ENCODE data around the gene SDS.

The SDS gene, protein sequence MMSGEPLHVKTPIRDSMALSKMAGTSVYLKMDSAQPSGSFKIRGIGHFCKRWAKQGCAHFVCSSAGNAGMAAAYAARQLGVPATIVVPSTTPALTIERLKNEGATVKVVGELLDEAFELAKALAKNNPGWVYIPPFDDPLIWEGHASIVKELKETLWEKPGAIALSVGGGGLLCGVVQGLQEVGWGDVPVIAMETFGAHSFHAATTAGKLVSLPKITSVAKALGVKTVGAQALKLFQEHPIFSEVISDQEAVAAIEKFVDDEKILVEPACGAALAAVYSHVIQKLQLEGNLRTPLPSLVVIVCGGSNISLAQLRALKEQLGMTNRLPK

DNA sequence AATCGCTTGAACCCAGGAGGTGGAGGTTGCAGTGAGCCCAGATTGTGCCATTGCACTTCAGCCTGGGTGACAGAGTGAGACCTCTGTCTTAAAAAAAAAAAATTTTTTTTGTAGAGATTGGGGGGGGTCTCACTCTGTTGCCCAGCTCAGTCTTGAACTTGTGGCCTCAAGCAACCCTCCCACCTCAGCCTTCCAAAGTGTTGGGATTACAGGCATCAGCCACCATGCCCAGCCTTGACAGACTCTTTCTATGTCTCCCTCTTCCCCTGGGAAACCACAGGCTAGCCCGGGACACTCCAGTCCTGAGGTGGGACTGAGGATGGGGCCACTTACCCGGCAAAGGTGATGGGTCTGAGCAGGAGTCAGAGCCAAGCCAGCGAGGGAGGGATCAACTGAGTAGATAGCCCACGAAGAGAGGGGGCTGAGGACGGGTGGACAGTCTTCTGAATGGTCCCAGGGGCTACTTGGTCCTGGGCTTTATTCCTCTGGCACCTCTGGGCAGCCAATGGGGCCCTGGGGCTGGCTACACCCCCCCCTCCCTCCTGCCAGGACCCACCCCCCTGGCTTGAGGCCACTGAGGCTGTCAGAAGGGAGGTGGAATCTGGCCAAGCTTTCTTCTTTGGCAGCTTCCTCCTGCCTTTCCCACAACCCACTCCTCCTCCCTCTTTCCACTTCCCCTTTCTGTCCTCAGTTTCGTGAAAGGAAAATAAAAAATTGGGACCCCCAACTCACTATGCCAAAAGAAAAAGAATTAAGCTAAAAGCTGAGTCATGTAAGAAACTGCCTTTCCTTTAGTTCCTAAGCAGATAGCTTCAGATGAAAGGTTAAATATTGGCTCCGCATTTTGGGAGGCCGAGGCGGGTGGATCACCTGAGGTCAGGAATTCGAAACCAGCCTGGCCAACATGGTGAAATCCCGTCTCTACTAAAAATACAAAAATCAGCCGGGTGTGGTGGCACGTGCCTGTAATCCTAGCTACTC, at the start of gene SDS:
Gene SDS, minus strand, starts transcription at position 453 of the 981 bp plus-strand sequence. CDS start 4,179 bp downstream, outside the sequence.
- DNase-seq, result no peak

DNA sequence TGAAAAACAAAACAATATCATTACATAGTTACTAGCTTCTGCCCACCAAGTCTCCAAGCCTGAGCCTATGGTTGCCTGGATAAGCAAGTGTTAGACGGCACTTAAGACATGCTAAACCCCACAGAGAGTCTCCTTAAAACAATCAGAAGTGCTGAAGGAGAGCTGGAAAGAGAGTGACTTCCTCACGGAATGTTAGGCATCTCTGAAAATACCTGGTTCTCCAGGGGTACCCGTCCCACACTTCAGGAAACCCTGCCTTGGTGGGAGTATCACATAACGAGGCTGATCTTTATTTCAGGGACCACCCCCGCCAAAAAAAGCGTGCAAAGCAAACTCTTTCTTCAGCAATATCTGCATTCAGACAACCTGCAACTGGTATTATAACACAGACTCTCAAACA, 49.6 kb upstream of the SDS start:
- no peak for DNase-seq

DNA sequence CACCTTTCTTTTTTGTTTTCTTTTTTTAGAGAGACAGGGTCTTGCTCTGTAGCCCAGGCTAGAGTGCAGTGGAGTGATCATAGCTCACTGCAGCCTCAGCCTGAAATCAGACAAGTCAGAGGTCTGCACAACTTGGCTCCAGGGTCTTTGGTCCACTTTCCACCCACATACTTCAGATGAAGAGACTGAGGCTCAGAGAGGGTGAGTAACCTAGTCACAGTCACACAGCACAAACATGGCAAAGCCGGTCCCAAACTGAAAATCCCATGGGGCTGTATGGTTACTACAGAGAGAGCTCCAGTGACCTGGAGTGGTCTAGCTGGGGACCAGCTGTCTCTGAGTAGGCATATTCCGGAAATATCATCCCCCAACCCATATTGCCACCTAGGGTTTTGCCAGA, 48.8 kb upstream of the SDS start:
- no peak for DNase-seq

DNA sequence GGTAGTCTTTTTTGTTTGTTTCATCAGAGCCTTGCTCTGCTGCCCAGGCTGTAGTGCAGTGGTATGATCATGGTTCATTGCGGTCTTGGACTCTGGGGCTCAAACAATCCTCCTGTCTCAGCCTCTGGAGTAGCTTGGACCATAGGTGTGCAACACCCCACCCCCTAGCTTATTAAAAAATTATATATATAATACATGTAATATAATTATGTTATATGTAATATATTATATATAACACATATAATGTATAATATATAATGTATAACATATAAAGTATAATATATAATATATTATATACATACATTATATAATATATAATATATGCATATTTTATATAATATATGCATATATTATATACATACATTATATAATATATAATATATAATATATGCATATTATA, 46.2 kb upstream of the SDS start:
- no peak for DNase-seq

DNA sequence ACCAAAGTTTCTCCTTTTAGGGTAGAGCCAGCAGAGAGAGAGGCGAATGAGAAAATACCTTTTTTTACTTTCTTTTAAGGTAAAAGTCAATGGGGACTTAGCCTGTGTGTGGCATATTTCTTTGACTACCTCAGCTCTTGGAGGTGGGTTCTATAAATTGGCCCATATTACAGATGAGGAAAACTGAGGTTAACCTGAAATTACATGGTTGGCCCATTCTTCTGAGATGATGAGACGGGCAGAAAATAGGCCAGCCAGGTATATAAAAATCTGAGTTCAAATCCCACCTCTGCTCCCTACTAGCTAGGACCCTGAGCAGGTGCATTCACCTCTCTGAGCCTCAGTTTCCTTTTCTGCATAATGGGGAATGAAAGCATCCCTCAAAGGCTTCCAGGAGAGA, 45.6 kb upstream of the SDS start:
- no peak for DNase-seq

DNA sequence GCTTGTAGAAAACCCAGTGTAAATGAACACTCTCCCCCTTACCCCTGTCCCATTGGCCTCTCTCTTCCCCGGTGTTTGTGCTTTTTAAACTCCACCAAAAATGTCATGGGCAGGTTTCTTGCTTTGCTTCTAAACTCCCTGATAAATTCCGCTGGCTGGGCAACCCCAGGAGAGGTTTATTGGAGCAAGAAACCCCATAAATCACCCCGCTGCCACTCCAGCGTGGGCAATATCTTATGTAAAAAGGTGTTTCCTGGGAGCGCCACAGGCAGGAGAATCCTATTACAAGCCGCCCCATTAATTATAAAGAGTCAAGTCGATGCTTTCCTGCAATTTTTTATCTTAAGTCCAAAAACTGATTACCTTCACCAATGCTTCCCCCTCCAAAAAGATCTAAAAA, 45.2 kb upstream of the SDS start:
- no peak for DNase-seq

DNA sequence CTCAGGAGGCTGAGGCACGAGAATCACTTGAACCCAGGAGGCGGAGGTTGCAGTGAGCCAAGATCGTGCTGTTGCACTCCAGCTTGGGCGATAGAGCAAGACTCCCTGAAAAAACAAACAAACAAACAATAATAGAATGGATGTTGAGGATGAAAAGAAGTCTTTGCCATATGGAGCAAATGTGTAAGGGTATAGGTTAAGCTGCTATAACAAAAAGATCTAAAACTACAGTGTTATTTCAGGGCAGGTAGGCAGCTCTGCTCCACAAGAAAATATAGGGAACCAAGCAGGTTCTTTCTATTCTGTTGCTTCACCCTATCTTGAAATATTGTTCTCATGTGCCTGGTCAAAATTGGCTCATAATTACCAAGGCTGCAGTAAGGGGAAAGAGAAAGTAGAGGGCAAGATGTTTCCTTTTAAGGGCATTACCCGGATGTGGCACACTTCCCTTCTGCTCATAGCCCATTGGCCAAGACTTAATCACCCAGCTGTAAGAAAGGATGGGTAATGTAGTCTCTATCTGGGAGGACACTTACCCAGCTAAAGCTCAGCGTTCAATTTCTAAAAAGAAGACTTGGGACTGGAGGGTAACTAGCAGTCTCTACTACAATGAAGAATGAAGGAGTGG, 42.0 kb upstream of the SDS start:
- no peak for DNase-seq

DNA sequence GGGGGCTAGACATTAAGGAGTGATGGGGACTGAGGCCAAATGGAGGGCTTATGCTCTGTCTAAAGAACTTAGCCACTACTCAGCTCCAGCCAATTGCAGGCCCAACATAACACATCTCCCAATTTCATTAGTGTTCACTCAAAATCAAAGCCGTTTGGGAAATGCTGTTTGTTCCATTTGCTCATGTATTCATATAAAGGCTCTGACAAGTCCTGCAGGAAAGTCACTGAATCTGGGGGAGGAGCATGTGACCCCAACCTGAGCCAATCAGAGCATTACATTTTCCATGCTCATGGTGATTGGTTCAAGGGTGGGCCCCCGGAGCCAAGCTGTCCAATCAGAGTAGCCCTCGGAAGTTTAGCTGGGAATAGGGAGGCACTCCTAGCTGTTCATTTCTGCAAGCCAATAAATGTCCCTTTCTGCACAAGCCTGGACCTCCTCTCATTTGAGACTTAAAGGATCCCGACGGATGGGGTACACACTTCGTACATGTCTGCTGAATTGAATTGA, 39.4 kb upstream of the SDS start:
- no peak for DNase-seq

DNA sequence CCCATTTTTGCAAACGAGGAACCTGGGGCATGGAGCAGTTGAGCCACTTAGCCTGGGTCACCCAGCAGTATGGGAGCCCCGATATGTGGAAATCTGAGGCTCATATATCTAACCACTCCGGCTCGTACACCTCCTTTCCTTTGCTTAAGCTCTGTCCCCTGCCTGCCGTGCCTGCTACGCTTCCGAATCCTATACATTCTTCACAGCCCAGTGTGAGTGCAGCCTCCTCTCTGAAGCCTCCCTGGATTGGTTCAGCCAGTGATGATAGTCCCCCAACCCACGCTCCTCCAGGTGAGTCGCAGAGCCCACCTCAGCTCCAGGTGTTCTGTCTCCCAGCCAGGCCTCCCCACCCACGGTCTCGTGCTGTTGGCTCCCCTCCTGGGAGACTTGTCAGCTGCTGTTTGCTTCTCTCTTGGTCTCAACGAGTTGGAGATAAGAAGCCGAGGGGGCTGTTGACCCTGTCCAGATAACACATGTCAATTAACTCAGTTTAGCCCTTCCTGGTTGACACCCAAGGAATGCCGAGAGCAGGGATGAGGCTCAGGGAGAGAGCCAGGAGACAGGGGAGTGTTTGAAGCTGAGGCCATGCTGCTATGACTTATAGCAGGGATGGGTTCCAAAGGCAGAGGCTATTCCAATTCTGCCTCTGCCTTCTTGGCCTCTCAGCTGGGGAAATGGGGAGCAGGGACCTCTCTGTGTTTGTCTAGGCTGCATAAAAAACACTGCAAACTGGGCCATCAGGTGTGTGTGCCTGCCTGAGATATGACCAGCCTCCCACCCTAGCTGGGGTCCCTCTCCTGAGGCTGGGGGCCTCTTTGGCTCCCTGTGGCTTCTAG, 37.5 kb upstream of the SDS start:
- no peak for DNase-seq

DNA sequence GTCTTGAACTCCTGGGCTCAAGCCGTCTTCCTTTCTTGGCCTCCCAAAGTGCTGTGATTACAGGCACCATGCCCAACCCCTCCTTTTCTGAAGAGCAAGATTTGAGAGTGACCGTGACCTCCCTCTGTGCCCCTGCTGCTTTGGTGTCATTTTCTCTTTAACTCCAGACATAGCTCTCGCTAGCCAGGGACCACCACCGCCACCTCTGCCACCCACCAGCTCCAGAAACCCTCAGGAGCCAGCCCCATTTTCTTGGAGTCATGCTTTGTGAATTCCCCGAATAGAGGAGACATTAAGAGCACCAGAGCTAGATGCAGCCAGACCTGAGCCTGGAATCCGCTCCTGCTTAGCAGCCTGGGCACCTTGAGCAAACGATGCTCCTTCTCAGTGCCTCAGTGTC, 36.6 kb upstream of the SDS start:
- DNase-seq, result no peak

DNA sequence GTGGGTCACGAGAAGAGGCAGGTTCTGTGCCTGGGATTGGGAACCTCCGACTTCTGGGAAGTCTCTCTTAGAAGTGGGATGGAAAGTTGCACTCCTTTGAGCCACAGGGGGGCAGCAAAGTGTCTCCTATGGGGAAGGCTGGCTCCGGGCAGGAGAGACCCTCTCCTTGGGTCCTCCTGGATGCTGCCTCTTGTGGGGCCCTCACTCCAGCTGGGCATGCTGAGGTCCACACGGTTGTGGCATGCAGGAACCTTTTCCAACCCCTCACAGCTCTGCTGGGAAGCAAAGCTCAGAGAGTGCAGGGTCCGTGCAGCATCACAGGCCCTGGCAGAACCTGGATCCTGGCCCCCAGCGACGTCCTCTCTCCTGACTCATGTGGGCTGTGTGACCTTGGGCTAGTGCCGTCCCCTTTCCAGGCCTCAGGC, 35.9 kb upstream of the SDS start:
- peak; percentile 3 for DNase-seq

DNA sequence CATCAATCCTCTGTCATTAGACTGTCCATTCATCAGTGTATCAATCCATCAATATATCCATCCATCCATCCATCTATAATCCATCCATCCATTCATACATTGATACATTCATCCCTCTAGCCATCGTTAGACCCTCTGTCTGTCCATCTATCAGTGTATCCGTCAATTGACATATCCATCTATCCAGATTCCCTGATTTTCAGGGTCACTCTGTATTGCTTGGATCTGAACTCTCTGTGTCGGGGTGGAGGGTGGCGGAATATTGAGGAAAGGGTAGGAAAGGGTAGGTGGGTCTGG, 35.6 kb upstream of the SDS start:
- DNase-seq, result no peak

DNA sequence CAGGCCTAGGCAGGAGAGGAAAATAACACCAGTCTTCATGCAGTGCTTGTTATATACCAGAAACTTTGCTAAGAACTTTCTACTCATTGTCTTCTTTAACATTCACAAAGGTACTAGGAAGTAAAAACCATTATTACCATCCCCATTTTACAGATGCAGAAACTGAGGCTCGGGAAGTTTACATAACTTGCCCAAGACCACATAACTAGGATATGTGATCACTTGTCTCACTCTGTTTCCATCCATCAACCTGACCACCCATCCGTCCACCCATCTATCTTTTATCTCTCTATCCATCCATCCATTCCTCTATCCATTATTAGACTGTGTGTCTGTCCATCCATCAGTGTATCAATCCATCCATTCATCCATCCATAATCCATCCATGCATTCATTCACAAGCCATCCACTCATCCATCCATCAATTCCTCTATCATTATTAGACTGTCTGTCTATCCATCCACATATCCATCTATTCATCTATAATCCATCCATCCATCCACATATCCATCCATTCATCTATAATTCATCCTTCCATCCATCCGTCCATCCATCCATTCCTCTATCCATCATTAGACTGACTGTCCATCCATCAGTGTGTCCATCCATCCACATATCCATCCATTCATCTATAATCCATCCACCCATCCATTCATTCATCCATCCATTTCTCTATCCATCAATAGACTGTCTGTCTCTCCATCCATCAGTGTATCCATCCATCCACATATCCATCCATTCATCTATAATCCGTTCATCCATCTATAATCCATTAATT, 35.0 kb upstream of the SDS start:
- DNase-seq, result no peak

DNA sequence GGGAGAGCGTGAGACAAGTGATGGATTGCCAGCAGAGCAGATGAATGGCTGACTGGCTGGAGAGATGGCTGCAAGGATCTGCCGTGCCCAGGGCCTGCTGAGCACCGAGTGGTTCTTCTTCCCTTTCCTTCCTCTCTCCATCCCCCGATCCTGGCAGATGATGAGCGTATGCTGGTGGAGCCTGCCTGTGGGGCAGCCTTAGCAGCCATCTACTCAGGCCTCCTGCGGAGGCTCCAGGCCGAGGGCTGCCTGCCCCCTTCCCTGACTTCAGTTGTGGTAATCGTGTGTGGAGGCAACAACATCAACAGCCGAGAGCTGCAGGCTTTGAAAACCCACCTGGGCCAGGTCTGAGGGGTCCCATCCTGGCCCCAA, 34.0 kb upstream of the SDS start:
- no peak for DNase-seq

DNA sequence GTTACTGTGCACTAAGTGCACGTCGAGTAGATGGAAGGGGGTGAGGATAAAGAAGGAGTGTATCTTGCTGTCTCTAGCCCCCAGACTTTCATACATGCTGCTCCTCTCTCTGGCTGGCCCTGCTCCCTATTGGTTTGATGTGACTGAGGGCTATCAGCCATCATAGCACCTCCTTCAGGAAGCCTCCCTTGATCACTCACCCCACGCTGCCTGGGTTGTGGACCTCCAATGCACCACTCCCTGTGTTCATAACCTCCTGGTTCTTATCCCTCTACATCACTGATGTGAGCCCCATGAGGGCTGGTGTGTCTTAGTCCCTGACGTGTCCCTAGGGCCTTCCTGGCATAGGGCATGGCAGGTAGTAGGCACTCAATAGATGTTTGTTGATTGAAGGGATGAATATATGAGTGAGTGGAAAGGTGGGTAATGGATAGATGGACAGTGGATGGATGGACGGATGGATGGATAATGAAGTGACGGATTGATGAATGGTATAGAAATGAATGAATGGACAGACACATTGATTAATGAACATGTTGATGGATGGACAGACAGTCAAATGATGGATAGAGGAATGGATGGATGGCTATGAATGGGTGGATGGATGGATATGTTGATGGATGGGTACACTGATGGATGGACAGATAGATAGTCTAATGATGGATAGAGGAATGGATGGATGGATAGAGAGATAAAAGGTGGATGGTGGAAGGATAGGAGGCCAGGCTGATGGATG, 33.5 kb upstream of the SDS start:
- DNase-seq, result no peak

DNA sequence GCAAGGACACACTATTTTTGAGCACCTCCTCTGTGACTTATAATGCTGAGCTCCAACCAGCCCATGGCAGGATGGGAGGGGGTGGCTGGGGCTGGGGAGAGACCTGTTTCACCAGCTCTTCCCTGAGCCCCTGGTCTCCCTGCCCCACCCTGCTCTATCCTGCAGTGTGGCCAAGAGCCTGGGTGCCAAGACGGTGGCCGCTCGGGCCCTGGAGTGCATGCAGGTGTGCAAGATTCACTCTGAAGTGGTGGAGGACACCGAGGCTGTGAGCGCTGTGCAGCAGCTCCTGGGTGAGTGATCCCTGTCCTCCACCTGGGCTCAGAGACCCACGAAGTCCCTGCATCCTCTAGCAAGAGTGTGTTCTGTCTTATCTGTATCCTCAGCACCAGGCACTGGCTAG, 32.9 kb upstream of the SDS start:
- no peak for DNase-seq

DNA sequence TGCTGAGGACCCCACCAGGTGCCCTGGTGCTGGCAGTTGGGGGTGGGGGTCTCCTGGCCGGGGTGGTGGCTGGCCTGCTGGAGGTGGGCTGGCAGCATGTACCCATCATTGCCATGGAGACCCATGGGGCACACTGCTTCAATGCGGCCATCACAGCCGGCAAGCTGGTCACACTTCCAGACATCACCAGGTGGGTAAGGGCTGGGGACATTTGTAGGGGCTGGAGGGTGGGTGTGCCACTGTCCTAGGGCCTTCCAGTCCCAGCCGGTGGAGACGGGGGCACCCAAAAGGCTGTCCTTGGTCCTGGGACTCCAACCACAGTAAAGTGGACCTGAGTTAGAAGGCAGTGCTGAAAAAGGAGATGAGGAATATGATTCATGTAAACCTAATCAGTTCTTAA, 31.7 kb upstream of the SDS start:
- no peak for DNase-seq

DNA sequence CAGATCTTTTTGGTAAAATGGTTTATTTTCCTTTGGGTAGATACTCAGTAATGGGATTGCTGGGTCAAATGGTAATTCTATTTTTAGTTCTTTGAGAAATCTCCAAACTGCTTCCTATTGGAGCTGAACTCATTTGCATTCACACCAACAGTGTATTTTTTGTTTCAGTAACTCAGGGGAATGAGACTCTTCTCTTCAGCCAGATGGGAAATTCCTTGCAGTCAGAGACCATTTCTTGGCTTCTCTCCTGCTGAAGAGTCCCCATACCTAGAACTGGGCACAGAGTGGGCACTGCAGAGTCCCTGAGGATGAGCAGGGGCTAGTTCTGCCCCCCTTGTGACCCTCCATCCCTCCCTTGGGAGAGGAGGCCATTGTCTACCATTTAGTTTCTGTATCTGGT, 29.3 kb upstream of the SDS start:
- DNase-seq, result no peak

DNA sequence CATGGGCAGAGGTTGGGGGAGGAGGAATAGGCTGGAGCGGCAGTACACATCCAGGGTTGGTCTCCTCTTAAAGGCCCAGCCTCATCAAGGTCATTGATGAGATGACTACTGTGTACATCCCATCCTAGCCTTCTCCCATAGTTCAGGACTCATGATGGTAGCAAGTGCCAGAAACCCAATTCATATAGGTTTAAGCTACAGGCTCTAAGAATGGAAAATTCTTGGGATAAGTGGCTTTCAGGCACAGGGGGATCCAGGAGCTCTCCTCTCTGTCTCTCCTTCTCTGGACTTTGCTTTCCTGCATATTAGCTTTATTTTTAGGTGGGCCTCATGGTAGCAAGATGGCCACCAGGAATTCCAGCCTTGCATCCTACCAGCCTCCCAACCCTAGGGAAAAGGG, 24.8 kb upstream of the SDS start:
- DNase-seq, result no peak

DNA sequence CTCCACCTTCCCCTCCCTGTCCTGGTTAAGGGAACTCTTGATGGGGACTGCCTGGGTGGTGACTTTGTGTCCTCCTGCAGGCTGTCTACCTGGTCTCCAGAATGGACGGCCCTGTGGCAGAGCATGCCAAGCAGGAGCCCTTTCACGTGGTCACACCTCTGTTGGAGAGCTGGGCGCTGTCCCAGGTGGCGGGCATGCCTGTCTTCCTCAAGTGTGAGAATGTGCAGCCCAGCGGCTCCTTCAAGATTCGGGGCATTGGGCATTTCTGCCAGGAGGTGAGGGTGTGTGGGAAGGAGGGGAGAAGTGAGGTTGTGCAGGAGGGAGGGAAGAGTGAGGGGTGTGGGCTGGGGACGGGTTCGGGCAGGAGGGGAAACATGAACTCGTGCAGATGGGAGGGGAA, 24.2 kb upstream of the SDS start:
- DNase-seq, result no peak

DNA sequence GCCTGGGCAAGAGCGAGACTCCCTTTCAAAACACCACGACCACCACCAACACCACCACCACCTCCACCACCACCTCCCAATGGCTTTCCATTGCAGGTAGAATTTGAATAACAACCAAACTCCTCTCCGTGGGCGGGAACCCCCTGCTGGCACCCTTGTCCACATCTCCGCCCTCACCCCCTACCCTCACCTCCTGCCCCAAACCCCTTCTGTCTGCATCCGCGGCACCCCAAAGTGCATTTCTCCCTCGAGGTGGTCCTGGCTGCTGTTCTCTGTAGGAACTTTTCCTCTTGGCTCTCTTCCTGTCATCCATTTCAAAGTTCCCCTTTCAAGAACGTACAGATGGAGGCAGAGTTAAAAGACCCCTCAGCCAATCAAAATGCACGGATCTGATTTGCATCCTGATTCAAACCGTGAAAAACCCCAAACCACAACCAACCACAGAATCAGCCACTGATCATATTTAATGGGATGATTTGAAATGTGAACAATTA, 22.3 kb upstream of the SDS start:
- no peak for DNase-seq
